ENCODE measurements around the gene CDK5R1. TPM values are rescaled to one million over a fixed set of nuclear protein-coding genes. Genes with fewer than 3 reads are reported as not detected.

The CDK5R1 gene
- 6.1 and 6.2 TPM in 2 replicates for total RNA-seq
- long read RNA-seq, partial matches to known transcripts: 0 of 2 reads
- long read RNA-seq, other reads (novel, unspliced or antisense): 2 of 2 reads

DNA sequence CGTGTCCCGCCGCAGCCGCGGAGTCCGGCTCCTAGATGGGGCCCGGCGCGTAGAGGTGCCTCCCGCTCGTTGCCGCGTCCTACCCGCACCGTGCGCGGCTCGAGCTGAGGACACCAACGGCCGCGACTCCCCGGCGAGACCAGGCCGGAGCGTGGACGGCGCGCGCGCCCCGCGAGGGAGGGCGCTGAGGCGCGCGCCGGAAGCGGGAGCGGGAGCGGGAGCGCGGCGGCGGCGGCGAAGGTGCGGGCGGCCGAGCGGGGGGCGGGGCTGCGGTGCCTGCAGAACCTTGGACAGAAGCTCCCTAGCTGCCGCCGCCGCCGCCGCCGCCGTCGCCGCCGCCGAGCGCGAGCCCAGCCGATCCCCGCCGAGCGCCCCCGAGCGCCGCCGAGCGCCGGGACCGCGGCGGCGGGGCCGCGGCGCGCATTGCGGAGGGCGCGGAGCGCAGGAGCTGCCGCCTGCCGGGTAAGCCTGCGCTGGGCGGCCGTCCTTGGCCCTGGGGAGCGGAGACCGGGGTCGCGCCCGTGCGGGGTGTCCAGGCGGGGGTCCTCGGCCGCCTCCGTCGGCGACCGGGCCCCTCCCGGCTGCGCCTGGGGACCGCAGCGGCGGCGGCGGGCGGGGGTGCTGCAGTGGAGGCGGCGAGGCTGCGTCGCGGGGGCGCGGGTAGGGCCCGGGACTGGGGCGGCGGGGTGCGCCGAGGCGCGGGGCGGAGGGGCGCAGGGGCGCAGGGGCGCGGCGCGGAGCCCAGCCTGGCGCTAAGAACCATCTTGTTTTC lies at the start of gene CDK5R1:
Gene CDK5R1, plus strand, starts transcription at position 293 of the 772 bp plus-strand sequence. CDS start 628 bp downstream, outside the sequence.
- H3K4me3 Mint-ChIP-seq (ENCODE audit: low read depth): peak within 1 kb of the TSS; percentile 83
- DNase-seq (ENCODE audit: low spot score, unreplicated experiment): peak; percentile 73
- H3K27me3 Mint-ChIP-seq: no peaks in the 10 kb centered on the region
- TF ChIP-seq, protein P1, sequence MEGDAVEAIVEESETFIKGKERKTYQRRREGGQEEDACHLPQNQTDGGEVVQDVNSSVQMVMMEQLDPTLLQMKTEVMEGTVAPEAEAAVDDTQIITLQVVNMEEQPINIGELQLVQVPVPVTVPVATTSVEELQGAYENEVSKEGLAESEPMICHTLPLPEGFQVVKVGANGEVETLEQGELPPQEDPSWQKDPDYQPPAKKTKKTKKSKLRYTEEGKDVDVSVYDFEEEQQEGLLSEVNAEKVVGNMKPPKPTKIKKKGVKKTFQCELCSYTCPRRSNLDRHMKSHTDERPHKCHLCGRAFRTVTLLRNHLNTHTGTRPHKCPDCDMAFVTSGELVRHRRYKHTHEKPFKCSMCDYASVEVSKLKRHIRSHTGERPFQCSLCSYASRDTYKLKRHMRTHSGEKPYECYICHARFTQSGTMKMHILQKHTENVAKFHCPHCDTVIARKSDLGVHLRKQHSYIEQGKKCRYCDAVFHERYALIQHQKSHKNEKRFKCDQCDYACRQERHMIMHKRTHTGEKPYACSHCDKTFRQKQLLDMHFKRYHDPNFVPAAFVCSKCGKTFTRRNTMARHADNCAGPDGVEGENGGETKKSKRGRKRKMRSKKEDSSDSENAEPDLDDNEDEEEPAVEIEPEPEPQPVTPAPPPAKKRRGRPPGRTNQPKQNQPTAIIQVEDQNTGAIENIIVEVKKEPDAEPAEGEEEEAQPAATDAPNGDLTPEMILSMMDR (IDR thresholded peaks at IDR 0.05; ENCODE audit: unreplicated experiment): no peak
- H3K27ac Mint-ChIP-seq: peak within 1 kb of the TSS; percentile 87
- H3K4me1 Mint-ChIP-seq (ENCODE audit: low read depth): peaks cover 25% of the 10 kb centered on the region
- no peaks in the 10 kb centered on the region for H3K9me3 Mint-ChIP-seq (ENCODE audit: low read depth)
- H3K36me3 Mint-ChIP-seq (ENCODE audit: insufficient read depth): peaks cover 5% of the 10 kb centered on the region

DNA sequence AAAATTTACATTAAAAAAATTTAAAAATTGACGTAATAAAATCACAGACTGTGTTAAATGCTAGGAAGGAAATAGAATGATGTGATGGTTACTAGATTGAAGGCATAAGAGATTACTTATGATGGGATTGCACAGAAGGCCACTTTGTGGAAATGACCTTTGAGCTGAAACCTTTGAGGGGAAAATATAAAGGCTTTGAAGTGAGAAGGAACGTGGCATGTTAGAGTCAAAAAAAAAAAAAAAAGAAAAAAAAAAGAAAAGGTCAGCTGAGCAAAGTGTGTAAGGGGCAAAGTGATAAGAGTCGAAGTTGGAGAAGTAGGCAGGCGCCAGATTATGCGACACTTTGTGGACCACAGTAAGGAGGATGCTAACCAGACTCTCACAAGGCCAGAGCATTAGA lies 46.1 kb upstream of the CDK5R1 start:
- no peaks in the 10 kb centered on the region for H3K36me3 Mint-ChIP-seq (ENCODE audit: insufficient read depth)
- TF ChIP-seq, protein P1 (IDR thresholded peaks at IDR 0.05; ENCODE audit: unreplicated experiment): no peak
- DNase-seq (ENCODE audit: low spot score, unreplicated experiment): no peak
- H3K4me3 Mint-ChIP-seq (ENCODE audit: low read depth): no peak overlapping the region
- peaks cover 21% of the 10 kb centered on the region for H3K27me3 Mint-ChIP-seq
- H3K4me1 Mint-ChIP-seq (ENCODE audit: low read depth): peaks cover 8% of the 10 kb centered on the region
- peaks cover 7% of the 10 kb centered on the region for H3K9me3 Mint-ChIP-seq (ENCODE audit: low read depth)
- no peak overlapping the region for H3K27ac Mint-ChIP-seq

DNA sequence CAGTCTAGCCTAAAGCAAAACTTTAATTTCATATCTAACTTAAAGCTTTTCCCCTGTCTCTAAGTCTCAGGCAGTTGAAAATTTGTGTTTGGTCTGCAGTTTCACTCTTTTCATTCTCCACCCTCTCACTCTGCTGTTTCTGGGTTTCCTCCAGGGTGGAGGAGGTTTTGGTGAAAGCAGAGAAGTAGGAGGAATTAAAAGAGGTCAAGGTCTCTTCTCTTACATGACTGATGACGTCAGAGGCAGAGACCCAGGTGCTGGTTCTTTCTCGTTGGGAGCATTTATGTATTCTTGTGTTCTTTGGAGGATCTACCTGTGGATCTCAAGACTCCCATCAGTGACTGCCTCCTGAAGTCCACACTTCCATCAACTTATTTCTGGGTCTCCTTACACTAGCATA lies 44.9 kb upstream of the CDK5R1 start:
- TF ChIP-seq, protein P1 (IDR thresholded peaks at IDR 0.05; ENCODE audit: unreplicated experiment): no peak
- H3K36me3 Mint-ChIP-seq (ENCODE audit: insufficient read depth): peaks cover 1% of the 10 kb centered on the region
- H3K27me3 Mint-ChIP-seq: peaks cover 21% of the 10 kb centered on the region
- no peak overlapping the region for H3K4me3 Mint-ChIP-seq (ENCODE audit: low read depth)
- no peaks in the 10 kb centered on the region for H3K9me3 Mint-ChIP-seq (ENCODE audit: low read depth)
- DNase-seq (ENCODE audit: low spot score, unreplicated experiment): no peak
- no peak overlapping the region for H3K27ac Mint-ChIP-seq
- H3K4me1 Mint-ChIP-seq (ENCODE audit: low read depth): peaks cover 15% of the 10 kb centered on the region

DNA sequence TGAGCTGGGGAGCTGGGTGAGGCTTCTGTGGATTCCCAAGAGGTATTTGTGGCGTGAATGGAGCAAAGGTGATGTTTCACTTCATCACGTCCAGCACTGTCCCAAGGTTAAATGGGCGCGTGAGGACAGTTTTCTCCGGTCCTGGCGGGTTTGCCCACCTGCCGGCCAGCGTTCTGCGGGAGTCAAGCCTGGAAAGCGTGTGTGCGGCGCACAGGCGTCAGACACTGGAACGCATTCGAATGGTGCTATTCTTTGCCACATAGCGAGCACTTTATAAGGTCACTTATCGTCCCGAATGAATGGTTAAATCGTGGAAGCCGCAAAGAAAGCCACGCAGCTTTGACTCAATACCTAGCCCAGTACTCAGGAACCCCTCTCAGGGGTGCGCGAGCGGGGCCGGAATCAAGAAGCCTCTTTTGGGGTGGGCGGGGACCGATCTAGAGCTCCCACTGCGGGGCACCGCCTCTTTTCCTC lies 42.9 kb upstream of the CDK5R1 start:
- Mint-ChIP-seq H3K36me3 (ENCODE audit: insufficient read depth) (peaks cover 5% of the 10 kb centered on the region), H3K27me3 (peaks cover 21% of the 10 kb centered on the region), H3K4me1 (ENCODE audit: low read depth) (peaks cover 15% of the 10 kb centered on the region), H3K4me3 (ENCODE audit: low read depth) (peak overlapping the region; percentile 89), H3K27ac (peak overlapping the region; percentile 85), H3K9me3 (ENCODE audit: low read depth) (no peaks in the 10 kb centered on the region)
- DNase-seq (ENCODE audit: low spot score, unreplicated experiment): no peak
- TF ChIP-seq, protein P1 (IDR thresholded peaks at IDR 0.05; ENCODE audit: unreplicated experiment): no peak

DNA sequence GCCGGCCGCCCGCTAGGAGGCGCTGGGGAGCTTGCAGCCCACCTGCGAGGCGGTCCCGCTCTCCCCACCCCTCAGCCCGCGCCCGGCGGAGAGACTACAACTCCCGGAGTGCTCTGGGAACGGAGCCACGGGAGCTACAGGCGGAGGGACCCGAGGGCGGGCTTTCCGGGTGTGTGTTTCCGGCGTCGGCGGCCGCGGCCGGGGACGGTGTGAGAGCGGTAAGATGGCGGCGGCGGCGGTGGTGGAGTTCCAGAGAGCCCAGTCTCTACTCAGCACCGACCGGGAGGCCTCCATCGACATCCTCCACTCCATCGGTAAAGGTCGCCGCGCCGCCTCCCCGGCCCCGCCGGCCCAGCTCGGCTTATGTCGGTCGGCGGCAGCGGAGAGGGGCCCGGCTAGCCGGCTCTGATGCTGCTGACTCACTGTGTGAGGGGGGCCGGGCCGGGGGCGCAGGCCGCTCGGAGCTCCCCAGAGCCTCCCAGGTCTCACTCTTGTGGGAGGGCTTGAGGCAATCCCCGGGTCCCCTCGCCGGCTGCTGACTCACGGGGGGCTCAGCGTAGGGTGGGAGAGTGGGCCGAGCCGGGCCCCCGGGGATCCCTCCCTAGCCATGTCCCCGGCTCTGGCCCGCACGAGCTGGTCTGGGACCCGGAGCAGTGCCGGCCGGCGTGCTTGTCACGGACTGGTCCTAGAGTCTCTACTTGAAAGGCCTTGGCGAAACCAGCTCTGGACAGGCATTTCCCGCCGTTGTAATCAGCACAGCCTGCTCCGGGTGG lies 42.3 kb upstream of the CDK5R1 start, which contains the start of gene PSMD11:
Gene PSMD11, plus strand, starts transcription at position 210 of the 773 bp plus-strand sequence. Its CDS starts 14 bp downstream, at position 224.
- Mint-ChIP-seq H3K27me3 (peaks cover 21% of the 10 kb centered on the region), H3K9me3 (ENCODE audit: low read depth) (no peaks in the 10 kb centered on the region), H3K27ac (peak within 1 kb of the TSS; percentile 96), H3K36me3 (ENCODE audit: insufficient read depth) (peaks cover 6% of the 10 kb centered on the region), H3K4me1 (ENCODE audit: low read depth) (peaks cover 15% of the 10 kb centered on the region), H3K4me3 (ENCODE audit: low read depth) (peak within 1 kb of the TSS; percentile 89)
- DNase-seq (ENCODE audit: low spot score, unreplicated experiment): peak; percentile 99
- TF ChIP-seq, protein P1 (IDR thresholded peaks at IDR 0.05; ENCODE audit: unreplicated experiment): peak; percentile 98
